ENCODE results near the gene MYLK2. TPM values are rescaled to one million over a fixed set of nuclear protein-coding genes. Genes with fewer than 3 reads are reported as not detected.

MYLK2 gene
- total and polyA plus RNA-seq, 10 of the 15 experiments (the other 5 are each of a cell fraction or from before 2014, with no cell fraction given), result 0.04 to 0.67 (median 0.18) TPM; not detected in 1

GRCh38 chr20:31853481-31853880 lies 34.3 kb downstream of the MYLK2 start:
- Histone ChIP-seq H3K4me1 (ENCODE audit: control insufficient read depth, insufficient read depth, low read length) (peaks cover 2% of the 10 kb centered on the region), H3K36me3 (ENCODE audit: control insufficient read depth in 2 of 2, insufficient read depth in 2 of 2, low read length in 1 of 2) (no peaks in the 10 kb centered on the region), H3K4me3 (no peak overlapping the region), H3K4me2 (ENCODE audit: control insufficient read depth, insufficient read depth) (no peak overlapping the region), H3K79me2 (ENCODE audit: control insufficient read depth, insufficient read depth, low read length) (no peaks in the 10 kb centered on the region), H3K9ac (ENCODE audit: control insufficient read depth, insufficient read depth, low read length) (no peak overlapping the region), H3K27ac (ENCODE audit: control insufficient read depth, insufficient read depth) (no peak overlapping the region), H2AFZ (ENCODE audit: control insufficient read depth, low read depth, low read length) (no peak overlapping the region), H3K27me3 (replicated peaks in 1 of 2; ENCODE audit: control insufficient read depth in 2 of 2, insufficient read depth in 2 of 2, low read length in 1 of 2) (no peaks in the 10 kb centered on the region; a peak in 1 of 4 replicates), H4K20me1 (ENCODE audit: control insufficient read depth, insufficient read depth) (no peaks in the 10 kb centered on the region), H3K9me3 (replicated peaks; ENCODE audit: control insufficient read depth, insufficient read depth, low read length) (no peaks in the 10 kb centered on the region)
- intact Hi-C loops (cut with micrococcal nuclease; ENCODE audit: unreplicated experiment) (no loop called here), in situ Hi-C loops (cut with MboI) (loop anchor here (10.0 kb wide), 1 partner anchor 241 kb away; no protein-coding TSS in a partner anchor)
- TF ChIP-seq RELA (IDR thresholded peaks at IDR 0.05; ENCODE audit: borderline replicate concordance, partially characterized antibody) (no peak), ASH2L (IDR thresholded peaks at IDR 0.05; ENCODE audit: borderline replicate concordance, low read depth) (no peak), GABPA (IDR thresholded peaks at IDR 0.05; ENCODE audit: low read depth) (no peak), FOXM1 (IDR thresholded peaks at IDR 0.05; ENCODE audit: low read depth, low read length) (no peak), EP300 (IDR thresholded peaks at IDR 0.05; ENCODE audit: borderline replicate concordance in 1 of 2, control insufficient read depth in 1 of 2, low read depth in 2 of 2, low read length in 2 of 2) (no peak), HDAC2 (IDR thresholded peaks at IDR 0.05) (no peak), MLLT1 (IDR thresholded peaks at IDR 0.05) (no peak), MEF2A (IDR thresholded peaks at IDR 0.05; ENCODE audit: insufficient read depth, low read depth, low read length) (no peak), RBBP5 (conservative IDR thresholded peaks at IDR 0.05) (no peak), TCF12 (IDR thresholded peaks at IDR 0.05; ENCODE audit: low read depth, low read length) (no peak), FOS (IDR thresholded peaks at IDR 0.05; ENCODE audit: borderline replicate concordance, extremely low read depth, insufficient read length) (no peak), PAX8 (IDR thresholded peaks at IDR 0.05) (no peak), EZH2 (IDR thresholded peaks at IDR 0.05; ENCODE audit: borderline replicate concordance, control insufficient read depth, low read depth, low read length) (no peak)
- no peak for ATAC-seq
- DNase-seq (ENCODE audit: low read depth, low spot score), result no peak
- RAD21 ChIA-PET (ENCODE audit: unreplicated experiment), result interaction anchor here (0.6 to 7.6 kb wide), 16 partner anchors 8 to 238 kb away, joined by 3 to 248 read pairs (median 5); partner anchors contain the start of genes DUSP15, PDRG1 and TTLL9
- FAIRE-seq, result no peak
- WGBS (ENCODE audit: insufficient coverage, insufficient replicate concordance, low lambda C conversion rate, missing lambda C conversion rate), result 20% methylated on average over 7 of the region's 7 CpGs
- CTCF ChIA-PET, result interaction anchor here (0.7 to 13.1 kb wide), 29 partner anchors 8 to 238 kb away, joined by 3 to 307 read pairs (median 8); partner anchors contain the start of gene PDRG1
- POLR2A ChIA-PET, result interaction anchor here (0.6 to 3.0 kb wide), 3 partner anchors 99 to 161 kb away, joined by 3 to 10 read pairs (median 8); partner anchors contain the start of gene PDRG1
- SMC1A ChIA-PET (ENCODE audit: uncharacterized antibody, unreplicated experiment), result interaction anchor here (0.7 to 7.9 kb wide), 16 partner anchors 9 to 238 kb away, joined by 3 to 181 read pairs (median 7); partner anchors contain the start of gene PDRG1
- no TSS peak for BruUV-seq (replicated peaks)

Measured in GM12878 (cell line).